ENCODE data around the gene MPC1.

Gene MPC1

DNA sequence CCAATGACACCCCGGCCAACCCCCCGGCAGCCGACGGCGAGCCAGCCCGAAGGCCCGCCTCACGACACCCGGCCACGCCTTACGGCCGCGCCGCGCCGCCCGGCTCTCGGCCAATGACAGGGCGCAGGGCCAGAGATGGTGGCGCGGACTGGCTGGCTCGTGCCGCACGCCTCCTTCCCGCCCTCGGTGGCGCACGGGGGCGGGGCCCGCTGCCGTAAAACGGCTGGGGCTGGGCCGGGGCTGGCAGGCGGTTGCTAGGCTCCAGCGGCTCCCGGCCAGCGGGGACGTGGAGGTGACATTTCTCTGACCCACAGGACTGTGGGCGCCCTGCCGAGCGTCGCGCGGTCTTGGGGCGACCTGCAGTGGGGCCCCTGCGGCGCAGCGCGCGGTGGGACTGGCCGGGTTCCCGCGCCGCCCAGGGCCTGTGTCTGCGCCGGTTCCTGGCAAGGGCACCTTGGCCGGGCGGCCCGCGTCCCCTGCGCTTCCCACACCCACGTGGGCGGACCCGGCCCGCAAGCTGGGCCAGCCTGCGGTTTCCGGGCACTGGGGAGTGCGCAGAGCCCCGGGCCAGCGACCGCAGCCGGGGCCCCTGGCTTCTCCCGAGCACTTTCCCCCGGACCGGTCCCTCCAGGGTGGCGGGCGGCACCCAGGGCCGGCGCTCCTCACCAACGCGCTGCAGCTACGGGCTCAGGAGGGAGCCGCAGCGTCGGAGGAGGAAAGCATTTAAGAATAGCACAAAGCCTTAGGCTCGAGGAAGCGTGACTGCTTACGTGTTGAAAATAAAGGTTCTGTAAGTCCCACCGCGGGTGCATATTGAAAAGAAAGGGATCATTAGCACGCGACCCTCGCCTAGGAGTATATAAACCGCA, at the start of gene MPC1:
TSS of gene MPC1 (minus strand) at position 8 of the 869 bp plus-strand sequence. CDS start 64 bp downstream, outside the sequence.
- ChIA-PET CTCF (interaction anchor here (1.2 to 10.5 kb wide), 4 partner anchors 16 to 70 kb away, joined by 3 to 76 read pairs (median 4); no protein-coding TSS in a partner anchor), POLR2A (no interaction called here)
- DNase-seq (ENCODE audit: extremely low spot score), result peak; percentile 97
- TF ChIP-seq, protein P1, sequence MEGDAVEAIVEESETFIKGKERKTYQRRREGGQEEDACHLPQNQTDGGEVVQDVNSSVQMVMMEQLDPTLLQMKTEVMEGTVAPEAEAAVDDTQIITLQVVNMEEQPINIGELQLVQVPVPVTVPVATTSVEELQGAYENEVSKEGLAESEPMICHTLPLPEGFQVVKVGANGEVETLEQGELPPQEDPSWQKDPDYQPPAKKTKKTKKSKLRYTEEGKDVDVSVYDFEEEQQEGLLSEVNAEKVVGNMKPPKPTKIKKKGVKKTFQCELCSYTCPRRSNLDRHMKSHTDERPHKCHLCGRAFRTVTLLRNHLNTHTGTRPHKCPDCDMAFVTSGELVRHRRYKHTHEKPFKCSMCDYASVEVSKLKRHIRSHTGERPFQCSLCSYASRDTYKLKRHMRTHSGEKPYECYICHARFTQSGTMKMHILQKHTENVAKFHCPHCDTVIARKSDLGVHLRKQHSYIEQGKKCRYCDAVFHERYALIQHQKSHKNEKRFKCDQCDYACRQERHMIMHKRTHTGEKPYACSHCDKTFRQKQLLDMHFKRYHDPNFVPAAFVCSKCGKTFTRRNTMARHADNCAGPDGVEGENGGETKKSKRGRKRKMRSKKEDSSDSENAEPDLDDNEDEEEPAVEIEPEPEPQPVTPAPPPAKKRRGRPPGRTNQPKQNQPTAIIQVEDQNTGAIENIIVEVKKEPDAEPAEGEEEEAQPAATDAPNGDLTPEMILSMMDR (IDR thresholded peaks at IDR 0.05; ENCODE audit: control extremely low read depth, extremely low read depth, low read depth, missing control alignments), result no peak

DNA sequence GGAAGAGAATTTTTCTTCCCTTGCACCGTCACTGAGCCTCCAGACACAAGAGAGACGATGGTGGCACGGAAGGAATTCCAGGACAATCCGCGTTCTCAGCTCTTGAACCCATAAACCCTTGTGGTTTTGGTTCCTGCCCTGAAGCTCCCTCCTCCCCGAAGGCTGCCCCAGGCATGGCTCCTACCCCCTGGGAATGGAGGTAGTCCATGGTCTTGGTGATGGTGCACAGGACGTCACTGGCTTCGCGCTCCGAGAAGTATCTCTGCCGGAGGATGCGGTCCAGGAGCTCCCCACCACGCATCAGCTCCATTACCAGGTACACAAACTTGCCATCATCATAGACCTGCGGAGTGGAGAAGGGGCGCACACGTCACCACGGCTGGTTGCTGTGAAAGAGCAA, 47.5 kb upstream of the MPC1 start:
- CTCF ChIA-PET, result interaction anchor here (0.7 to 1.0 kb wide), 2 partner anchors 11 to 27 kb away, joined by 4 read pairs; no protein-coding TSS in a partner anchor
- no peak for DNase-seq (ENCODE audit: extremely low spot score)
- POLR2A ChIA-PET, result no interaction called here
- TF ChIP-seq, protein P1 (IDR thresholded peaks at IDR 0.05; ENCODE audit: control extremely low read depth, extremely low read depth, low read depth, missing control alignments), result no peak

GRCh38 chr6:166424431-166424830, 41.7 kb upstream of the MPC1 start:
- CTCF ChIA-PET, result no interaction called here
- POLR2A ChIA-PET, result no interaction called here
- DNase-seq (ENCODE audit: extremely low spot score), result no peak
- TF ChIP-seq, protein P1 (IDR thresholded peaks at IDR 0.05; ENCODE audit: control extremely low read depth, extremely low read depth, low read depth, missing control alignments), result no peak

- no peak for DNase-seq (ENCODE audit: extremely low spot score)
- TF ChIP-seq, protein P1 (IDR thresholded peaks at IDR 0.05; ENCODE audit: control extremely low read depth, extremely low read depth, low read depth, missing control alignments), result no peak
- POLR2A ChIA-PET, result no interaction called here
- CTCF ChIA-PET, result no interaction called here
Measured at GRCh38 chr6:166423781-166424180, 41.0 kb upstream of the MPC1 start.

- TF ChIP-seq, protein P1 (IDR thresholded peaks at IDR 0.05; ENCODE audit: control extremely low read depth, extremely low read depth, low read depth, missing control alignments), result no peak
- no peak for DNase-seq (ENCODE audit: extremely low spot score)
- CTCF ChIA-PET, result no interaction called here
- POLR2A ChIA-PET, result no interaction called here
Measured at GRCh38 chr6:166423051-166423745, 40.5 kb upstream of the MPC1 start.

DNA sequence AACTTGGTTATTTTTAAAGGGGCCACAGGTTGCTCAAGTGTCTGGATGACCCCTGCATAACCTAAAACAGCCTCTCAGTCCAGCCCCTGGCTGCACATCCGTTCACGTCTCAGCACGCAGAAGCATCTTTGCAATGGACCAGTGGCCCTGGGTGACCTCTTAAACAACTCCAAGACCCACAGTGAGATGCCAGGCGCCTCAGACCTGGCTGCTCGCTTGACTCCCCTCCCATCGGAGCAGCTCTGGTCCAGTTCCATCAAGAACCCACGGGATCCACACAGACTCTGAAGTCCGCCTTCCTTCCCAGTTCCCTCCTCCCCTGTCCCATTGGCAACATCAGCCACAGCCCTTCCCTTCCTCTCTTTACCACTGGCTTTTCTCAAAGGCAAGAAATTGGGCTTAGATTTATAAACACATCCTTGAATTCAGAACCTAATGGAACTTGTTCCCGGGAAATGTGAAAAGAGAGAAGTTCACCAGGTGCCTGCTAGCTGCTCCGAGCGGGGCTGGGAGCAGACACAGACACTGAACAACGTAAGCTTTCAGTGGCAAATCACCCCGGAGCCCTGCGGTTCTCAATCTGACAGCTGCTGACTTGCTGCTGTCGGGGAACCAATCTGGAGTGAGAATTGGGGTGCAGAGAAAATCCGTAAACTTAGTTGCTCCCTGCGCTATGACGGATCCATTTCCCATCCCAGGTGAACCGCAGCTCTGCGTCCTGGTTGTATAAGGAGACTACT, 39.6 kb upstream of the MPC1 start:
- CTCF ChIA-PET, result no interaction called here
- TF ChIP-seq, protein P1 (IDR thresholded peaks at IDR 0.05; ENCODE audit: control extremely low read depth, extremely low read depth, low read depth, missing control alignments), result no peak
- DNase-seq (ENCODE audit: extremely low spot score), result no peak
- POLR2A ChIA-PET, result no interaction called here
